HUES48 (cell line): Measurements from ENCODE around the gene SOST.

Source experiments
- H3K27ac ChIP-seq: one replicate; pipeline ENCODE4 v1.7.0; 2013; ENCODE audit warnings: low read depth, low read length, inconsistent platforms
- H3K27me3 ChIP-seq: 2 replicates; pipeline ENCODE4 v1.6.1; 2013; ENCODE audit warnings: mild to moderate bottlenecking, low read length; ENCODE audit not compliant: control insufficient read depth, insufficient read depth
- H3K36me3 ChIP-seq: 2 replicates; pipeline ENCODE4 v1.6.1; 2013; ENCODE audit warnings: low read length; ENCODE audit not compliant: control insufficient read depth, insufficient read depth
- H3K4me1 ChIP-seq: 2 replicates; pipeline ENCODE4 v1.6.1; 2013; ENCODE audit warnings: mild to moderate bottlenecking, low read length; ENCODE audit not compliant: control insufficient read depth, insufficient read depth
- H3K4me3 ChIP-seq: 2 replicates; pipeline ENCODE4 v1.5.1; 2013; ENCODE audit warnings: mild to moderate bottlenecking, low read depth, low read length
- H3K9ac ChIP-seq: 2 replicates; pipeline ENCODE4 v1.6.1; 2013; ENCODE audit warnings: mild to moderate bottlenecking, low read depth, low read length, moderate library complexity
- H3K9me3 ChIP-seq: 2 replicates; pipeline ENCODE4 v1.6.1; 2013; ENCODE audit warnings: low read length; ENCODE audit not compliant: control insufficient read depth, insufficient read depth

Gene SOST

GRCh38 chr17:43774304-43775250 lies 16.0 kb upstream of the SOST start:
- H3K9ac ChIP-seq, result no peak overlapping the region
- H3K27me3 ChIP-seq, result peaks cover 2% of the 10 kb centered on the region
- no peak overlapping the region for H3K4me3 ChIP-seq
- no peak overlapping the region for H3K27ac ChIP-seq
- no peaks in the 10 kb centered on the region for H3K9me3 ChIP-seq
- H3K36me3 ChIP-seq, result peaks cover 50% of the 10 kb centered on the region
- peaks cover 5% of the 10 kb centered on the region for H3K4me1 ChIP-seq

- Histone ChIP-seq H3K9ac (no peak overlapping the region), H3K27me3 (no peaks in the 10 kb centered on the region), H3K36me3 (peaks cover 64% of the 10 kb centered on the region), H3K27ac (no peak overlapping the region), H3K4me3 (no peak overlapping the region), H3K9me3 (no peaks in the 10 kb centered on the region), H3K4me1 (no peaks in the 10 kb centered on the region)
Observed at GRCh38 chr17:43772877-43773648, 14.5 kb upstream of the SOST start.

GRCh38 chr17:43771463-43771862 lies 12.9 kb upstream of the SOST start:
- no peaks in the 10 kb centered on the region for H3K9me3 ChIP-seq
- H3K27ac ChIP-seq, result no peak overlapping the region
- no peak overlapping the region for H3K4me3 ChIP-seq
- peaks cover 57% of the 10 kb centered on the region for H3K36me3 ChIP-seq
- no peaks in the 10 kb centered on the region for H3K27me3 ChIP-seq
- H3K9ac ChIP-seq, result no peak overlapping the region
- no peaks in the 10 kb centered on the region for H3K4me1 ChIP-seq

GRCh38 chr17:43770957-43771356 lies 12.4 kb upstream of the SOST start:
- Histone ChIP-seq H3K27ac (no peak overlapping the region), H3K36me3 (peaks cover 57% of the 10 kb centered on the region), H3K27me3 (no peaks in the 10 kb centered on the region), H3K4me1 (no peaks in the 10 kb centered on the region), H3K9me3 (no peaks in the 10 kb centered on the region), H3K4me3 (no peak overlapping the region), H3K9ac (no peak overlapping the region)

- Histone ChIP-seq H3K4me3 (no peak overlapping the region), H3K27ac (no peak overlapping the region), H3K4me1 (no peaks in the 10 kb centered on the region), H3K27me3 (no peaks in the 10 kb centered on the region), H3K9ac (no peak overlapping the region), H3K9me3 (no peaks in the 10 kb centered on the region), H3K36me3 (peaks cover 55% of the 10 kb centered on the region)
Observed at GRCh38 chr17:43769859-43770258, 11.3 kb upstream of the SOST start.

- Histone ChIP-seq H3K4me3 (no peak overlapping the region), H3K9ac (no peak overlapping the region), H3K27me3 (no peaks in the 10 kb centered on the region), H3K27ac (no peak overlapping the region), H3K4me1 (no peaks in the 10 kb centered on the region), H3K36me3 (peaks cover 51% of the 10 kb centered on the region), H3K9me3 (no peaks in the 10 kb centered on the region)
Observed at GRCh38 chr17:43769426-43769825, 10.8 kb upstream of the SOST start.

- Histone ChIP-seq H3K4me3 (no peak overlapping the region), H3K27ac (no peak overlapping the region), H3K4me1 (no peaks in the 10 kb centered on the region), H3K9ac (no peak overlapping the region), H3K27me3 (no peaks in the 10 kb centered on the region), H3K36me3 (peaks cover 46% of the 10 kb centered on the region), H3K9me3 (no peaks in the 10 kb centered on the region)
Observed at GRCh38 chr17:43768943-43769342, 10.4 kb upstream of the SOST start.

- H3K9me3 ChIP-seq, result no peaks in the 10 kb centered on the region
- H3K27me3 ChIP-seq, result no peaks in the 10 kb centered on the region
- no peak overlapping the region for H3K27ac ChIP-seq
- H3K4me3 ChIP-seq, result no peak overlapping the region
- no peak overlapping the region for H3K9ac ChIP-seq
- H3K36me3 ChIP-seq, result peaks cover 42% of the 10 kb centered on the region
- no peaks in the 10 kb centered on the region for H3K4me1 ChIP-seq
Observed at GRCh38 chr17:43768382-43768781, 9.8 kb upstream of the SOST start.

GRCh38 chr17:43767713-43768059 lies 9.1 kb upstream of the SOST start:
- H3K36me3 ChIP-seq, result peaks cover 35% of the 10 kb centered on the region
- H3K27me3 ChIP-seq, result no peaks in the 10 kb centered on the region
- H3K9me3 ChIP-seq, result no peaks in the 10 kb centered on the region
- H3K27ac ChIP-seq, result no peak overlapping the region
- no peak overlapping the region for H3K9ac ChIP-seq
- no peaks in the 10 kb centered on the region for H3K4me1 ChIP-seq
- no peak overlapping the region for H3K4me3 ChIP-seq

GRCh38 chr17:43767053-43767712 lies 8.6 kb upstream of the SOST start:
- H3K27me3 ChIP-seq, result no peaks in the 10 kb centered on the region
- H3K36me3 ChIP-seq, result peaks cover 30% of the 10 kb centered on the region
- no peaks in the 10 kb centered on the region for H3K4me1 ChIP-seq
- no peak overlapping the region for H3K4me3 ChIP-seq
- no peak overlapping the region for H3K9ac ChIP-seq
- no peaks in the 10 kb centered on the region for H3K9me3 ChIP-seq
- no peak overlapping the region for H3K27ac ChIP-seq
